ENCODE measurements around the gene RALGAPA2.
A peak's percentile ranks its signal among the peaks of the same experiment; 100 is the strongest.

Gene RALGAPA2

DNA sequence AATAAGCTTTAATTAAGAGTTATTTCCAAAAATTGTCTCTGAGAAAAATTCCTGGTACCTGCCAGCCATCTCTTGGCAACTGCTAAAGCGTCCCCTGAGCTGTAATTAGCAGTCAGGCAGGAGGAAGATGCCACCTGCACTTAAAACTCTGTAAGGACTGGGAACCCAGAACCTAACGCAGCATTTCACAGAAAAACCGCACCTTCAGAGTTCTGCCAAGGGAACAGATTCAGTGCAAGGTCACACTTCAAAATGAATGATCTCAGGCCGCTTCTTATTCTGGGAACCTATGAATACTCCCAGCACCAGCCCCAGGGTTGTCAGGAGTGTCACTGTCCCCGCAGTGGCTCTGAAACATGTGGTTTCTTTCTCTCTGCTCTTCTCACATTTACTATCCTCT, 307.8 kb downstream of the RALGAPA2 start:
- no peak for DNase-seq (ENCODE audit: low spot score)

- no peak for DNase-seq (ENCODE audit: low spot score)
Observed at GRCh38 chr20:20401991-20402390, 310.5 kb downstream of the RALGAPA2 start.

- no peak for DNase-seq (ENCODE audit: low spot score)
Observed at GRCh38 chr20:20399531-20400500, 312.6 kb downstream of the RALGAPA2 start.

- no peak for DNase-seq (ENCODE audit: low spot score)
Observed at GRCh38 chr20:20398123-20398522, 314.3 kb downstream of the RALGAPA2 start.

DNA sequence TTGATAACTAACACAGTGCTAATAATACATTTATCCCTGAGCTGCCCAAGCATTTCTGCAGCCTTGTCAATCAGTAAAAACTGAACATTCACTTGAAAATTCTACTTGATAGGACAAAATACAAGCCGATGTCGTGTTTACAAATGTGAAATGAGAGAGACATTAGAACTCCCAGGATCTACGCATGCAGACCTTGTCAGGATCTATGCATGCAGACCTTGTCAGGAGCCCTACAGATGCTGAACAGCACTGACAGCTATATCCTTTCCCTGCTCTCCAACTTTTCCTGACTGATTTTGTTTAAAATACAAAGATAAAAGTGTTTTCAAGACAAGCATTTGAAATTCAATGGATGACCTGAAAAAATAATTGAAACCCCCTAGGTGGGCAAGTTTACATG, 315.6 kb downstream of the RALGAPA2 start:
- DNase-seq (ENCODE audit: low spot score) = no peak

- DNase-seq (ENCODE audit: low spot score) = no peak
Observed at GRCh38 chr20:20395903-20396568, 316.4 kb downstream of the RALGAPA2 start.

DNA sequence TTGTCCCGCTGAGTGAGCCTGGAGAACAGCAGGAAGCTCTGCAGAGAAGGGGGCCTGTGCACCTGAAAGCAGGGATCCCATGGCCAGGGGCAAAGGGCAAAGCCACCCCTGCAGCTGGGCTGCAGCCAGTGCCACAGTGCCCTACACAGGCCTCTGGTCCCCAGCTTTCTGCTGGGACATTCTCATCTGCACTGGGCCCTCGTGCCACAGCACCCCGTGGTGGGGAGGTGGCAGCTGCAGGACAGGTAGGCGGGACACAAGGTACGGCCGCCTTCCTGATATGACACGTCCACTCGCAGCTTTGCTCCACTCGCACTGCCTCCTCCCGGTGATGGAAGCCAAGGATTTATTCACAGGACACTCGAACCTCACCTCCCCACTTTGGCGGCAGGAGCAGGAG, 317.4 kb downstream of the RALGAPA2 start:
- DNase-seq (ENCODE audit: low spot score) = no peak

GRCh38 chr20:20393207-20394120, 319.0 kb downstream of the RALGAPA2 start:
- DNase-seq (ENCODE audit: low spot score) = no peak

- no peak for DNase-seq (ENCODE audit: low spot score)
Observed at GRCh38 chr20:20391766-20392165, 320.7 kb downstream of the RALGAPA2 start.

- no peak for DNase-seq (ENCODE audit: low spot score)
Observed at GRCh38 chr20:20391115-20391514, 321.3 kb downstream of the RALGAPA2 start.

DNA sequence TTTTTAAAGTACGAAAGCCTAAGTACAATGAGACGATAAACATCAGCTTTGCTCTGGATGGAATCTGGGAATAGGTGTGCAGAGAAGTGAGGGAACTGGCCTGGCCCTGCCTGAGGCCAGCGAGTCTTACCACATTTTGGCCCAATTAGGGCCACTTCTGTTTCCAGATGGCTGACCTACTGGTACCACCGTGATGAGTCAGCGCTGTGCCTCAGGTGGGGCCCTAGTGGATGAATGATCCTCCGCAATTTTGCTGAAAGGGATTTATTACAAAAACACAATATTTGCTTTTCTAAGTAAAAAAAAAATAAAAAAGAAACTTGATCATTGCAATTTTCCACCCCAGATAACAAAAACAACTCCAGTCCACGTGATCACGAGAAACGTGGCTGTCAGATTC, 322.1 kb downstream of the RALGAPA2 start:
- DNase-seq (ENCODE audit: low spot score) = no peak

GRCh38 chr20:20386192-20386591, 326.3 kb downstream of the RALGAPA2 start:
- DNase-seq (ENCODE audit: low spot score) = no peak

DNA sequence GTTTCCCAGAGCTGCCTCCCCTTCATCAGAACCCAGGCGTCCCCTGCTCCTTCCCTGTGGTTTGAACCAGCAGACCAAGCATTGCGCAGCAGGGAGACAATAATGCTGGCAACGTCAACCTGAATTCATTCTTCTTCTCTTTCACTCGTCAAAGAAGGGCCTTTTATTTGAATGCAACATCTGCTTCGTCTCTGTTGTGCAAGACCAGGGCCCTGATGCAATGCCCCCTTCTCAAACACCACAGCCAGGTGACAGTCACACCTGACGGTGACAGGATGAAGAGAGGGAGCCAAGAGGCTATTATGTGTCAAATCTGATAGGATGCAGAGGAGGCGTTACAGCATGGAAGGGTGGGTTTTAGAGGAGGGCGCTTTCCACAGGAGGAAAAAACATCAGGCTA, 336.6 kb downstream of the RALGAPA2 start:
- no peak for DNase-seq (ENCODE audit: low spot score)

GRCh38 chr20:20373091-20373571, 339.3 kb downstream of the RALGAPA2 start:
- DNase-seq (ENCODE audit: low spot score) = peak; percentile 75

DNA sequence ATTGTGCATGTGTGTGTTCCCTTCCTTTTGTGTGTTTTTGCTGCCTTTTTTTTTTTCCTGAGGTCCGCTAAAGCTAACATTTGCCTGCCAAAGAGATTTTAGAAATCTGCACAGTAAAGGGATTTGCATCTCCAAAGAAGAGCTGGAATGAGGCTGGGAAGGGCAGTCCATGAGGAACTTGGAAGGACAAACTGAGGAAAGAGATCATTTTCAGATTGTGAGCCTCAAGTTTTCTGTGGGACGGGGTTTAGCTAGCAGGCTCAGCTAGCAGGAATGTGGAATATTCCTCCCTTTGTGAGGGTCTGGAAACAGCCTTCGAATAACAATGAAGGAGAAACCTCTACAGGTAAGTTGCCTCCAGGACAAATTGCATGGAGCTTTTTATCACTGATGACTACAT, 340.8 kb downstream of the RALGAPA2 start:
- no peak for DNase-seq (ENCODE audit: low spot score)

- DNase-seq (ENCODE audit: low spot score) = no peak
Observed at GRCh38 chr20:20371083-20371482, 341.4 kb downstream of the RALGAPA2 start.

GRCh38 chr20:20370094-20370575, 342.3 kb downstream of the RALGAPA2 start:
- DNase-seq (ENCODE audit: low spot score) = no peak

DNA sequence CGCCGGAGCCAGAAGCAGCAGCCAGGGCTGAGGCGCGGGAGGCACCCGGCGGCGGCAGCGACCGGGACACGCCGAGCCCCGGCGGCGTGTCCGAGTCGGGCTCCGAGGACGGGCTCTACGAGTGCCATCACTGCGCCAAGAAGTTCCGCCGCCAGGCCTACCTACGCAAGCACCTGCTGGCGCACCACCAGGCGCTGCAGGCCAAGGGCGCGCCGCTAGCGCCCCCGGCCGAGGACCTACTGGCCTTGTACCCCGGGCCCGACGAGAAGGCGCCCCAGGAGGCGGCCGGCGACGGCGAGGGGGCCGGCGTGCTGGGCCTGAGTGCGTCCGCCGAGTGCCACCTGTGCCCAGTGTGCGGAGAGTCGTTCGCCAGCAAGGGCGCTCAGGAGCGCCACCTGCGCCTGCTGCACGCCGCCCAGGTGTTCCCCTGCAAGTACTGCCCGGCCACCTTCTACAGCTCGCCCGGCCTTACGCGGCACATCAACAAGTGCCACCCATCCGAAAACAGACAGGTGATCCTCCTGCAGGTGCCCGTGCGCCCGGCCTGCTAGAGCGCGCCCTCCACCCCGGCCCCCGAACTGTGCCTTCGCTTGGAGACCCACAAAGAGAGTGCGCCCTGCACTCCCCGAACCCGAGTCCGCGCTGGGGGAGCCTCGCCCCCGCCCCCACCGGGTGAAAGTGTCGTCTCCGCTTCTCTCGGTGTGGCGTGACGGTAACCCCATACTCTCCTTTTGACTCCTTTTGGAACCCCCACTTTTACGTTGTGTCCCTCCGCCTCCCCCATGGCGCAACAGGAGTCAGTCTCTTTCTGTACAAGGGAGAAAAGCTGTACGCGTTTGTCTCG, 343.0 kb downstream of the RALGAPA2 start:
- DNase-seq (ENCODE audit: low spot score) = no peak

- no peak for DNase-seq (ENCODE audit: low spot score)
Observed at GRCh38 chr20:20368418-20369249, 343.8 kb downstream of the RALGAPA2 start.

All from AG20443 (cell line).